WI38 (cell line): Measurements from ENCODE around the gene LTA.

Source experiments
- H3K4me3 ChIP-seq: 2 replicates; pipeline ENCODE4 v1.5.1; 2011; ENCODE audit warnings: low read depth, mild to moderate bottlenecking, control low read depth, low read length
- TF ChIP-seq, protein P1 (sequence below): IDR thresholded peaks from 2 replicates; pipeline ENCODE4 v1.5.1; 2012; ENCODE audit warnings: low read depth, mild to moderate bottlenecking, control low read depth, low read length

LTA gene

DNA sequence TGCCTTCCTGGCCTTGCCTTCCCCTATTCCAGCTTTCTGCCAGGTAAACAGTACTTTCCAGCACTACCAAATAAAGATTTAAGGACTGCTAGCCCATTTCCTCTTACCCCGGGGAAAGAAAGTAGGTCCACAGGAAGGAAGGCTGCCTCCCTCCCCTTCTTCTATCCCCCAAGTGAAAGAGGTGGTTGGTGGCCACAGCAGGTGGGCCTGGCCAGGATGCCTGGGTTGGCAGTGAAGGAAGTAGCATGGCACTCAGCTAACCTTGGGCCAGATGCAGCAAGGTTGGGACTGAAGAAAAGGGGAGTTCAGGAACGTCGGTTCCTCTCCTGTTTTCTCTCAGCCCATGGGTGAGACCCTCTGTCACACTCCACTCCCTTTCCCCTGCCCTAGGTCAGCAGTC is 15.8 kb upstream of the LTA start:
- TF ChIP-seq, protein P1, sequence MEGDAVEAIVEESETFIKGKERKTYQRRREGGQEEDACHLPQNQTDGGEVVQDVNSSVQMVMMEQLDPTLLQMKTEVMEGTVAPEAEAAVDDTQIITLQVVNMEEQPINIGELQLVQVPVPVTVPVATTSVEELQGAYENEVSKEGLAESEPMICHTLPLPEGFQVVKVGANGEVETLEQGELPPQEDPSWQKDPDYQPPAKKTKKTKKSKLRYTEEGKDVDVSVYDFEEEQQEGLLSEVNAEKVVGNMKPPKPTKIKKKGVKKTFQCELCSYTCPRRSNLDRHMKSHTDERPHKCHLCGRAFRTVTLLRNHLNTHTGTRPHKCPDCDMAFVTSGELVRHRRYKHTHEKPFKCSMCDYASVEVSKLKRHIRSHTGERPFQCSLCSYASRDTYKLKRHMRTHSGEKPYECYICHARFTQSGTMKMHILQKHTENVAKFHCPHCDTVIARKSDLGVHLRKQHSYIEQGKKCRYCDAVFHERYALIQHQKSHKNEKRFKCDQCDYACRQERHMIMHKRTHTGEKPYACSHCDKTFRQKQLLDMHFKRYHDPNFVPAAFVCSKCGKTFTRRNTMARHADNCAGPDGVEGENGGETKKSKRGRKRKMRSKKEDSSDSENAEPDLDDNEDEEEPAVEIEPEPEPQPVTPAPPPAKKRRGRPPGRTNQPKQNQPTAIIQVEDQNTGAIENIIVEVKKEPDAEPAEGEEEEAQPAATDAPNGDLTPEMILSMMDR, result no peak
- H3K4me3 ChIP-seq, result no peak overlapping the region

DNA sequence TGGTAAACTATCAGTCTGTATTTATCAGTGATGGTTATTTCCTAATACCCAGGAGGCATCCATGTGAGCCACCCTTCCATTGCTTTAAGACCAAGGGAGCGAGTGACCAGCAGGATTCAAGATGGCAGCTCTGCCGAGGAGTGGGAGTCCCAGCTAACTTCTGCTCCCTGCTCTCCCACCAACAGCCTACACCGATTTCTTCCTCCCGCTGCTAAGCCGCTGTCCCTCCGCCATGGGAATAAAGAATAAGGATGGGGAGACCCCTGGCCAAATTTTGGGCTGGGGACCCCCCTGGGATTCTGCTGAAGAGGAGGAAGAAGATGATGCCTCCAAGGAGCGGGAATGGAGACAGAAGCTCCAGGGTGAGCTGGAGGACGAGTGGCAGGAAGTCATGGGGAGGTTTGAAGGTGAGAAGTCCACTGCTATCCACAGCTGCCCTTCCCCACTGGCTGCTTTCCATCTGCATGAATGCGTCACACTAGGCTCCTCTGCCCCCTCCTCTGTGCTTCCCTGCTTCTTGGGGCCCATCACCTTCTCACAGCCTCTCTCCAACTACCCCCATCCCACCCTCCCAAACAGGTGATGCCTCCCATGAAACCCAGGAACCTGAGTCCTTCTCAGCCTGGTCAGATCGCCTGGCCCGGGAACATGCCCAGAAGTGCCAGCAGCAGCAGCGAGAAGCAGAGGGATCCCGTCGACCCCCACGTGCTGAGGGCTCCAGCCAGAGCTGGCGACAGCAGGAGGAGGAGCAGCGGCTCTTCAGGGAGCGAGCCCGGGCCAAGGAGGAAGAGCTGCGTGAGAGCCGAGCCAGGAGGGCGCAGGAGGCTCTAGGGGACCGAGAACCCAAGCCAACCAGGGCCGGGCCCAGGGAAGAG is 14.4 kb upstream of the LTA start:
- TF ChIP-seq, protein P1, result no peak
- no peak overlapping the region for H3K4me3 ChIP-seq

DNA sequence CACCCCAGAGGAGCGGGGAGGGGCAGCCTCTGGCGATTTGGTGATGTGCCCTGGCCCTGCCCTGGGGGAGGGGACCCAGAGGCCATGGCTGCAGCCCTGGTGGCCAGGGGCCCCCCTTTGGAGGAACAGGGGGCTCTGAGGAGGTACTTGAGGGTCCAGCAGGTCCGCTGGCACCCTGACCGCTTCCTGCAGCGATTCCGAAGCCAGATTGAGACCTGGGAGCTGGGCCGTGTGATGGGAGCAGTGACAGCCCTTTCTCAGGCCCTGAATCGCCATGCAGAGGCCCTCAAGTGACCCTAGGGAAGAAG is 13.8 kb upstream of the LTA start:
- no peak overlapping the region for H3K4me3 ChIP-seq
- TF ChIP-seq, protein P1, result no peak

DNA sequence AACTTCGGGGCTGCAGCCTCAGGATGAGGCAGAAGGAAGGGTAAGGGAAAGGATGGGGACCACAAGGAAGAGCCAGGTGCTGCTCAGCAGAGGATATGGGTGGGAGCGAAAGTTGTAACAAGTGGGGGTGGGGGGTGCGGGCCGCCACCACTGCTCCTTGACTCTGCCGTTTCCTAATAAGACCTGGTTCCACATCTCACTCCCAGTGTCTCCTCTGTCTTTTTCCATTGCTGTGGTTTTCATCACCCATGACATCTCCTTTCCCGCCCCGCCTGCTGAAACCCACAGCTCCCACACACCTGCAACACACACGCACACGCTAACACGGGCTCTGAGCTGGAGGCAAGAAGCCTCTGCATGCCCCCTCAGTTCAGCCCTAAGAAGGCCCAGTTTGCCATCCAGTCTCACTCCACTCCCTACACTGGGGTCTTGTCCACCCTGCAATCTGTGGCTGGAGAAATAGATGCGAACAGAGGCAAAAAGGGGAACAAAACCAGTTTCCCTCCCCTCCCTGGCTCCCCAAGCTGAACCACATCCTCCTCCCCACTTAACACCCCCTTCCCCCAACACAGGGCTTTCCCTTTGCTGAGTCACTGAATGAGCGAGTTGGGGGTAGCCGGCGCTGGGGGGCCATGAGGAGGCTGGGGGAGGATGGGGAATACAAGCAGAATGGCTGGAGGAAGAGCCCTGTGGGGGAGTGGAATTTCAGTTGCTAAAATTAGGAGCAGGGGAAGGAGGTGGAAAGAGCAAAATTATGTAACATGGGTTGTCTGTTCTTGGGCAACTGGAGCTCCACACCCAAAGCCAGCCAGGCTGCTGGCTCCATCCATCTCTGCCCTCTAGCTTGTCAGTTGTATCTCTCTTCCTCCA is 13.2 kb upstream of the LTA start:
- TF ChIP-seq, protein P1, result no peak
- no peak overlapping the region for H3K4me3 ChIP-seq

DNA sequence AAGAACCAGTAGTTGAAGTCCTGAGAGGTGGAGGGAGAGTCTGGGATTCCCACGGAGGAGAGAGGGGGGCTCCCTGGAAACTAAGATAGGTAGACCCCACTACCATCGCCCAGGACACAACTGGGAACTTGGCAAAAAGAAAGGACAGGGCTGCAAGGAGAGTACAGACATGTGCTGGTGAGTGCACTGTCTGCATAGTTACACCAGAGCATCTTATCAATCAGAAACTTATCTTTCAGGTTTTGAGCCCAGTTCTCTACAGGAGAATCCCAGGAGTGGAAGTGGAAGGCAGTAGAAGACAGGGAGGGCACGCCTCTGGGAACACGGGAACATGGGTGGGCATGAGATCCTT is 12.5 kb upstream of the LTA start:
- no peak overlapping the region for H3K4me3 ChIP-seq
- TF ChIP-seq, protein P1, result no peak

DNA sequence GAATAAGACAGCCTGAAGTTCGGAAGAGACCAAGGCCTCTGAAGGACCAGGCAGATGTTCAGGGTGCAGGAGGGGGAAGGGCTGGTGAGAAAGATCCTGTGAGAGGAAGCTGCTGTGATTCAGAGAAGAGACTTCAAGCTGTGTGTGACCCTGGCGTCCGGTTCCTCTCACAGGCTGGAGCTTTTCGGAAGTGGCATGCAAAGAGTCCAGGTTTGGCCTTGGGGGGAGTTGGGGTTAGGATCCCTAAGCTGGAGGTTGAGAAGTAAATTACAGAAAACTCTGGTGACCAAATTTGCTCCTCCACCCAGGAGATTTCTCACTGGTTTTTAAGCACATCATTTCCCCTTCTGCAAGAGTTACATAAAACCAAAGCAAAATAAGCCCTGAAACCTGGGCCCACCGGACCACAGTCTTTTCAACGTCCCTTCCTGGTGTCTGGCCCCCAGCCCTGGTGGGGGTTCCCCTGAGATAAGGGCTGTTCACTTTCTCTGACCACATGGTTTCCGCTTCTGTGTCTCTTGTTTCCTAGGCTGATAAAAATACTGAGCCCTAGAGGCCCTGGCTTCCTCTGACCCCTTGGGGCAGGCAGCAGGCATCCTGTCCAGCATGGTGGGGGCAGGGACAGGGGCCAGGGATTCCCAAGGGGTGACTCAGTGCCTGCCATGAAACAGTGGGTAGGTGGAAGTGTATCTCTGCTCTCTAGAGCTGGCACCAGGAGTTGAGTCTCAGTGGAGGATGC is 12.0 kb upstream of the LTA start:
- no peak overlapping the region for H3K4me3 ChIP-seq
- TF ChIP-seq, protein P1, result no peak
